Measurements from ENCODE around the gene TMEM184C.

The TMEM184C gene

DNA sequence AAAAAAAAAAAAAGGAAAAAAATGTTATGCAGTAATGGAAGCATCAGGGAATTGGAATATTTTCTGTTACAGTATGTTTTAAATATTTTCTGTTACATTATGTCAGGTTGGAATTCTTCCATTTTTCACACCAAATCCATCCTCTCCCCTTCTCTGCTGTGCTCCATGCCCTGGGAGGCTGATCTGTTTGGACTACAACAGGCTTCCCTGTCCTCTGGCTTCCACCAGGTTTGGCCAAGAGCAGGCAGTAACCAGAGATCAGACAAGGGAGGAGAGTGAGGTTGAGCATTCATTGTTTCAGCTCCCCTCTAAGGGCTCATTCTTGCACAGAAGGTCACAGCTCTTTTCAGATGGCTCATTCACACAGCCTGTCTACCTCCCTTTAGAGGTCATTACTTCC, 11.7 kb upstream of the TMEM184C start:
- DNase-seq = no peak

DNA sequence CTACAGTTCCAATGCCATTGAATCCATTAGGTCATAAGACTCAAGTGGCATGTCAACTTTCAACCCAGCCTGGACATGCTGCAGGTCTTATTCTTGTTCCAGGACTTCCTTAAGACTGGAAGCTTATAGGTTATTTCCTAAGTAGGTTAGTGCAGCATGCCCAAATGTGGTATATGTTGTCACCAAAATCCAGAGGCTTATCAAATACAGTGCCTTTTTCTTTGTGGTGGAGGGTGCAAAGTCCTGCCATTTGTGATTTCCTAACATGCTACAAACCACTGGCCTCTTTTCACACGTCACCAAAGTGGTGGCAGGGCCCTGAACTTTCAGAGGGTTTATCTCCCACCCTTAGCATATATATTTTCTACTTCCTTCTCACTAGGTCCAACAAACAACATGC, 9.7 kb upstream of the TMEM184C start:
- no peak for DNase-seq

DNA sequence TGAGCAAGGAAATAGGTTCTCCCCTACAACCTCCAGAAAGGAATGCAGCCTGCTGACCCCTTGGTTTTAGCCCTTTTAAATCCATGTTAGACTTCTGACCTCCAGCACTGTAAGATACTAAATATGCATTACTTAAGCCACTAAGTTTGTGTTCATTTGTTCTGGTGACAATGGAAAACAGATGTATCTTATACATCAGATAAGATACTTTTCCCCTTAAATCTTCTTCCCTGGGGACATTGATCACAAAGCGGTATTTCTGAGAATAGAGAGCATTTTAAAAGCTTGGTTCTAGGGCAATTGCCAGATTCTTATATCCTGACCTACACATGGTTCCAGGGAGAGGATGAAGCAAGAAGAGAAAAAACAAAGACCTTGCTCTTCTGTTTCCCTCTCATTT, 6.5 kb upstream of the TMEM184C start:
- DNase-seq = no peak

DNA sequence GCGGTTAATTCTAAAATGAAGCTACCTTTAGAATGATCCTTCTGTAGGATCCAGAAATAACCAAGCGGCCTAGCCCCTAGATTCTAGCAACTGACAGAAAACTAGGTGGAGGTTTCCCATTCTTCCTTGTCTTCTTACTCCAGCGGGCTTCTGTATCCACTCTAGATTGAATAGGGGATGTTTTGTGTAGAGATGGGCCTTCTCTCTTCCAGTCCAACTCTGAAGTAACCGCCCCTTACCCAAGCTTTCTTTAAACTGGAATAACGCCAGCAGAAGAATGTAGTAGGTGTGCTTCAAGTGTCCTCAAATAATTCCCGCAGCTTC, 386 bp upstream of the TMEM184C start:
- no peak for DNase-seq

DNA sequence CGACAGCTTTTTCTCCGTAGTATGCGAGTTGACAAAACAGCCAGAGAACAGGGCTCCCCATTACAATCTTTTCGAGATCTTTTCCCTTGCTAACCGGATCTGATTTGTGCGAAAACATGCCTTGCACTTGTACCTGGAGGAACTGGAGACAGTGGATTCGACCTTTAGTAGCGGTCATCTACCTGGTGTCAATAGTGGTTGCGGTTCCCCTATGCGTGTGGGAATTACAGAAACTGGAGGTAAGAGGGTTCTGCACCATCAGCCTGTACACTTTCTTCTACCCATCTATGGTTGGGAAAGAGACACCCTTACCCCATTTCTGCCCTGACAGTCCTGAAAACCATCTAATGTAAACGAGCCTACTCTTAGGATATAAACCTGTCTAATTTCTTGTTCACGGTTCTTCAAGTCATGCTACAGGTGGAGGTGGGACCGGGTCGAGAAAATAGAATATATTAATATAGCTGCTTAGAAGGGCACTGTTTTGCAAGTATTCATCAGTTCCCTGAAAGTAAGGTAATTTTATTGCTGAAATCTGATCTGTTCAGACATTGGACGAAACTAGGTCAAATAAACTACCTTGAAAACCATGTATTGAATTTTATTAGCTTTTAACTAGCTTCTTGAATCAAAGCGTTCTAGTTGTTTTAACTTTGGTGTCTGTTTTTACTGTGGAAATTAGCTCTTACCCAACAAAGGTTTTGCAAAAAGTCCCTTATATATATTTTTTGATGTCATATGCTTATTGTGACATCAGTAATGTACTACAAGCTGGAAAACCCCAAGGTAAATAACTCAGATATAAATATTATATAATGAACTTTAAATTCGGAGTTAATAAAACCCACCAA, 869 bp downstream of the TMEM184C start:
- DNase-seq = no peak

DNA sequence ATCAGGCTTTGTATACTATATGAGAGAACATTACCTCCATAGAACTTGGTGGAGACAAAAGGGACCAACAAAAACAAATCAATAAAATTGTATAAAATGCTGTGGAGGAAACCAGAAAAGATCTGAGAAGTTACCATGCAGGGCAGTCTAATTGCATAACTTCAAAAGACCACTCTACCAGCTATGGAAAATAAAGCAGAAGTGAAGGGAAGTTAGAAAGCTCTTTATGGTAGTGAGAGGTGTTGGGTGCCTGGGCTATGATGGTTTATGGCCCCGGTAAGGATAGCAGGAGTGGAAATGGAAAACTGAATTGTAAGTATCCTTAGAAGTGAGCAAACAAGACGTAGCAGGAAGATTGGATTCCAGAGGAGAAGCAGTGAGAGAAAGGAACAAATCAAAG, 3.1 kb downstream of the TMEM184C start:
- DNase-seq = no peak

DNA sequence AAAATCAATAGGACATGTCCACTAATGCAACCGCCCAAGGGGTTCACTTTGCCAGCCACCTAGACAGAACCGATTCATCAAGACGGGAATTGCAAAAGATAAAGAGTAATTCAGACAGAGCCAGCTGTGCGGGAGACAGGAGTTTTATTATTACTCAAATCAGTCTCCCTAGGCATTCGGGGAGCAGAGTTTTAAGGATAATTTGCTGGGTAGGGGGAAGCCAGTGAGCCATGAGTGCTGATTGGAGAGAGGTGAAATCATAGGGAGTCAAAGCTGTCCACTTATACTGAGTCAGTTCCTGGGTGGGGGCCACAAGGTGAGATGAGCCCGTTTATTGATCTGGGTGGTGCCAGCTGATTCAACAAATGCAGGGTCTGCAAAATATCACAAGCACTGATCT, 8.5 kb downstream of the TMEM184C start:
- DNase-seq = no peak

DNA sequence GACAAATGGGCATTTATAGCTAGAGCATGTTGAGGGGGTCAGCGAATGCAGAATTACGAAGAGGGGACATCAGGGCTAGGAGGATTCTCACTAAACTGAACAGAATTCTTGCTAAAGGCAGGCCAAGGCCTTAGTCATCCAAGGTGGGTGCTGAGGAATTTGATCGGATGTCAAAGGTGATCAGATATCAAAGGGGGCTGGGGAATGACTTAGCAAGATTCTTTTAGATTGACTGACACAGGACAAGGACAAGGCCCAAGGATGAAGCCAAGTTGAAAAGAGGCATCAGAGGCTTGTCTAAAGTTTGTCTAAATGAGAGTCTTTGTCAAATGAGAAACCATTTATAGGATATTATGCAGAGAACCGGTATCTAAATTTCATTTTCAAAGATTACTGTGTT, 9.7 kb downstream of the TMEM184C start:
- no peak for DNase-seq

DNA sequence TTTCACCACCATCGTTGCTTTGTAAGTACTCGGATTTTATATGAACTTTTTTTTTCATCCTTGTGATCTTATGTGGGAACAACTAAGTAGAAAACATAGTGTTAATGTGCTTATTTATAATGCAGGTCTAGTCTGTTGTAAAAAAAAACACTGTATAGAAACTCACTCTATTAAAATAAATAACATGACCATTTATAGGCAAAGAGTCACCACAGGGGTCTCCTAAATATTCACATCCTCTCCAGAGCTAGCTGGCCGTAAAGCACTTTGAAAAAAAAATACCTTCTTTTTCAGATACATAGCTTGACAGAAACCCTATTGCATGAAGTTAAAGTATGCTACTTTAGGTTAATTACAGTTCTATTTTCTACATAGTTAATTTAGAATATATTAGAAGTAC, 11.2 kb downstream of the TMEM184C start:
- DNase-seq = no peak

DNA sequence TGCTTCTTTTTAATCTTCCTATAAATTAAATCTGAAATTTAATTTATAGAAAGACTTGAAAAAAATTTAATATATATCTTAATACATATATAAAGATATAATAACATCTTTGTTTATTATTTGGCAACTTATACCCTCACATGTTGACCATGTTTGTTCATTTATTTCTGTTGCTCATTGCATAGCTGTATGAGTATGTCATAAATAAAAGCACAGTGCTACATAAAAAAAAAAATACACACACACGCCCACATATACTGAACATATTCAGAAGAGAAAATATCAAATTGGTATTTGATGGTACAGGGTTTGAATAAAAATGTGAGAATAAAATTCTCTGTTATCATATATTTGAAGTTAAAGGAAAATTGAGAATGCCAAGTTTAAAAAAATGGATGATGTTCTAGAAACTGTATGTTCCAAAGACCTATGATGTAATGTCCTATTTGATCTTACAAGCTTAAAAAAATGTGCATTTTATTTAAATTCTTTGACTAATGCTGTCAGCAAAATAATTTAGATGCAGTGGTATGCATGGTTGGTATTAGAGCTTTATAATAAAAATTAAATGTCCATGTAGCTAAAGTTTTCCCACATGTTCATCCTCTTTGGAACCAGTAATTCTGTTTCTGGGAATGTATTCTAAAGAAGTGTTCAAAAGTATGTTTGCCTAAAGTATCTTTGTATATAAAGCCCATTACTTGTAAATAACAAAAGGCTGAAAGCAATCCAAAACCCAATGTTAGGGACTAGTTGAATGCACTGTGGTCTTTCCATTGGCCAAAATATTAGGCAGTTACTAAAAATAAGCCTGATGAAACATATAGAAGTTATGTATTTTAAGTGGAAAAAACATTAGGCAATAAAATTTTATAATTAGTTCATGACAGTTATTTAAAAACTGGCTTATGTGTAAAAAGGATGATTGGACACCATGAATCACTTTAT, 12.9 kb downstream of the TMEM184C start:
- DNase-seq = no peak

DNA sequence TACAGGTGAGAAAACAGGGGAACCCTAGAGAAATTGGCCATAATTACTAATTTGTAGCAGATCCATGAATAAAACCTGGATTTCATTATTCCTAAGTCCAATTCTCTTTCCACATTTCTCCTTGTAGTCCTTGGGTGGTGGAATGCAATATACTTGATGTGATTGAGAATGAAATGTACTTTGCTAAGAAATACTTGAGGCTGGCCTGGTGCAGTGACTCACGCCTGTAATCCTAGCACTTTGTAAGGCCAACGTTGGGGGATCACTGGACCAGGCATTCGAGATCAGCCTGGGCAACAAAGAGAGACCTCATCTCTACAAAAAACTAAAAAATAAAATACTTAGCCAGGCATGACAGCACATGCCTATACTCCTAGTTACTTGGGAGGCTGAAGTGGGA, 15.9 kb downstream of the TMEM184C start:
- DNase-seq = no peak

DNA sequence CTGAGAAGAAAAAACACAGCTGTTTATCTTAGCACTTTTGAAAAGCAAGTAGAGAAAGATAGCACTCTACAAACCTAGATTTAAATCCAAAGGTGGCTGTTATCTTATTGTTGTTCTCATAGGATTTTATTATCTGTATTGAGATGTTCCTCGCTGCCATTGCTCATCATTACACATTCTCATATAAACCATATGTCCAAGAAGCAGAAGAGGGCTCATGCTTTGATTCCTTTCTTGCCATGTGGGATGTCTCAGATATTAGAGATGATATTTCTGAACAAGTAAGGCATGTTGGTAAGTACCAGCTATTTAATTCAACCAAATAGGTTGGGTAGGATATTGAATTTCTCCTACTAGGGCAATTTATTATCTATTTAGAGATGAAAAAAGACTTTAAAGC, 16.4 kb downstream of the TMEM184C start:
- DNase-seq = no peak

DNA sequence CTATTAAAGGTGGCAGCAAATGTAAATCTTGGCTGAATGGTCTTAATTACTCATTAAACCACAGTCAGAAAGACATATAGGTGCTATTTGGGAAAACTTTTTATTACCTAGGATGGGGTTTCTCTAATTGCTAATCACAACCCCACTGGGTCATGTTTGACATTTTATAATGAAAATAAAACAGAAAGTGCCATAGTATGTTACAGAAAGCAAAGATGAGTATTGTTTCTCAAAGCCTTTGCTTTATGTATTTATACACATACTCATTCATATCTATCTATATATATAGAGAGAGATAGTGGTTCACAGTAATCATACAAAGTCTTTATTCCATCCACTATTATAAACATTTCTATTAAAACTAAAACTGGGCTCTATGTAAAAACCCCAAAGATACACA, 18.2 kb downstream of the TMEM184C start:
- no peak for DNase-seq

DNA sequence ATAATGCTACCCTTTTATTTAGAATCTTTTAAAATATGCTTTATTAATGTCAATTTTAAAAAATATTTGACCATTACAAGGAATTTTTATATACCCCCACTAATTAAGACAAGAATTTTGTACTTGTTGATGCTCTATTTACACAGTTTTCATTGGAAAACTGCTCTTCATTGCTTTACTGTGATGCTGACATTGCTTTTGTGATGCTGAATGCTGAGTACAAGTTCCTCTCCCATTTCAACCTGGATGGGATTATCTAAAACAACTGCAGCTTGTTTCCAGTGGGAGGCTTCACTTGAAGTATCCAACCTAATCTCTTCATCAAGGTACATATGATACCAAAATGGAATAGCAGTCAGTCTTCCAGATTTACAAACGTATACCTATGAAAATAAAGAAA, 21.2 kb downstream of the TMEM184C start:
- DNase-seq = no peak

DNA sequence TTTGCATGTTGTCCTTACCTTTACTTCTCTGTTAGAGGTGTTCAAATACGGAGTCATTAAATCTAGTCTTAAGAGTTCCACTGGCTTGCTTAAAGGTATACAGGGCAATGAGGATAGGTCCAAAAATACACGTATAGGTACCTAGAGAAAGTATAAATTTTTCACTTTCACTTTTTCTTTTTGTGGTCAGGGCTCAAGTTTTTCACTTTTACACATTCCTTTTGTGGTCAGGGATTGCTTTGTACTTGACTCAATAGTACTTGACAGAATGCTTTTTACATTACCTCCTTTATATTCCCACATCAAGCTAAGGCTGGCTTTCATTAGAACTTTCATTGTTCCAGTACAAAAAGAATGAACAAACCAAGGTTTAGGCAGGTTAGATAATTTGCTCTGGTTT, 21.7 kb downstream of the TMEM184C start:
- DNase-seq = no peak

DNA sequence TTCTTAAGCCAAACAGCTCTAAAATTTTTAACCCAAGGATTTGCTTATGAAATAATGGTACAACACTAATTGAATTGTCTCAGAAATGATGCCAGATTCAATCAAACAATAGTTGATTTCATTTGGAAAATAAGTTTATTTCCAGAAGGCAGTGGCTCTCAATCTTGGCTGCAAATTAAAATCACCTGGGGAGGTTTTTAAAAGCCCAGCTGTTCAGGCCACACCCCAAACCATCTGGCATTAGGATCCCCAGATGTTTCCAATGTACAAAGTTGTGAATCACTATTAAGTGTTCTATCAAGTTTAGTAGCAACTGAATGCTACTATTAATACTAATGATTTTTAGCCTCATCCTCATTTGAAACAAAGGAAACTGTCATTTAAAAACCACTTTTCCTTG, 22.2 kb downstream of the TMEM184C start:
- no peak for DNase-seq

DNA sequence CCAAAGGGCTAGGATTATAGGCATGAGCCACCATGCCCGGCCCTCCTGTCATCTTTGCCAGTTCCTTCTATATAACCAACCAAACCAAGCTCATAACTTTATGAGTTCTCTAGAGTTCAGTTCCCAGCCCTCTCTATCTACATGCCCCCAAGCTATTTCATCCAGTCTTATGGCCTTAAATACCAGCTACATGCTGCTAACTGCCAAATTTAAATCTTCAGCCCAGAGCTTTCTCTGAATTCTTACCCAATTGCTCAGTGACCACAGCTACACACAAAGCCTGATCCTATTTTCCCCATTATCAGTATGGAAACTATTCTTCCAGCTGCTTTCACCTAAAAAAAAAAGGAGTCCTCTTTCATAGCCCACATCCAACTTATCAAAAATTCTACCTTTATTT, 23.1 kb downstream of the TMEM184C start:
- DNase-seq = no peak

DNA sequence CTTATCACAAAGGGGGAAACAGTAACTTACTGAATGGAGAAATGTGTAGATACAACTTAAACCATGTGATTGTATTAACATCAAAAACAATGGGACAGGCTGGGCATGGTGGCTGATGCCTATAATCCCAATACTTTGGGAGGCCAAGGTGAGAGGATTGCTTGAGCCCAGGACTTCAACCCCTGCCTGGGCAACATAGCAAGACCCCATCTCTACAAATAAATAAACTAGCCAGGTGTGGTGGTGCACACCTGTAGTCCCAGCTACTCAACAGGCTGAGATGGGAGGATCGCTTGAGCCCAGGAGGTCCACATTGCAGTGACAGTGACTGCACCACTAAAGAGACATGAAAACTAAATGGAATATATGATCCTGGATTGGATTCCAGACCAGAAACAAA, 26.4 kb downstream of the TMEM184C start:
- DNase-seq = no peak

DNA sequence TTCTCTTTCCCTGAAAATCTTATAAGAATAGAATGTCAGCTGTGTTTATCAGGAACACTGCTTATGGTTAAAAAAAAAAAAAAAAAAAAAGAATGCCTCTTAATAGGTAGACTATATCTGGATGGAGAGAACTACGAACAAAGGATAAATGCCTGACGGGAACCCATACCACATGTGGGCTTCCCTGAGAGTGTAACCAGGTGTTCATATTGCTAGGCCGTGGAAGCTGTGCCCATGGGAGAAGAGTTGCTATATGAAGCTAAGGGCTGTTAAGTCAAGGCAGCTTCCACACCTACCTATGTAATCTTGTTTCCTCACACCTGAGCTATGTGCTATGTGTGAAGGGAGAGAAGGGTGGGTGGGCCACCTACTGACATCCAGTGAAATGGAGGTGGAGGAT, 27.3 kb downstream of the TMEM184C start:
- no peak for DNase-seq

DNA sequence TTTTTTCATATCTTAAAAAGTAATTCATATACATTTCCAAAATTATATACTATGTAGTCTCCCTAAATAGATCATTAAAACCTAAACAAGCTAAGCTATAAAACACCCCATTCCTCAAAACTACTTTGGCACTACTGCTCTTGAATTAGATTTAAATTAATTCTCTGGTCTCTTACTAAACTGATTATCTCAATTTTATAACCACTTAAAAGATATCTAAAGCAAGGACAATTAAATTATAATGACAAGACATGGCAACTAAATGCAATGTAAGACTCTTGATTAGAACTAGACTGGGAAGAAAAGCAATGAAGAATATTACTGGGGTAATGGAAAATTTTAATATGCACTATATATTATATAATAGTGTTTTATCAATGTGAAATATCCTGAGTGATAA, 27.9 kb downstream of the TMEM184C start:
- no peak for DNase-seq

DNA sequence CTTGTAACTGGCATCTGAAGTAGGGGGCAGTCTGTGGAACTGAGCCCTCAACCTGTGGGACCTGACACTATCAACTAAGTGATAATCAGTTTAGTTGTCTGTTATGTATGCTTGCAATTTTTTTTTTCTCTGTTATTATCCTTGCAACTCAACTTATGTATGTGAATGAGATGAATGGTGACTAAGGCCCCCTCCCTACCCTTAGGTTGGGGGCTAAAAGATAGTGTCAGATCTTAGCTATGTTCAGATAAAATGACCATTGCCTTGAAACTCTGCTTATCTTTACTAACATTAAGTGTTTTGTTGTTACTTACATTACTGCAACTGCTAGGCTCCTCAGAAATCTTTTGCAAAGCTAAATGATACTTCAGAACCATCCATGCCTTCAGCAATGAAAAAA, 31.5 kb downstream of the TMEM184C start:
- DNase-seq = no peak

DNA sequence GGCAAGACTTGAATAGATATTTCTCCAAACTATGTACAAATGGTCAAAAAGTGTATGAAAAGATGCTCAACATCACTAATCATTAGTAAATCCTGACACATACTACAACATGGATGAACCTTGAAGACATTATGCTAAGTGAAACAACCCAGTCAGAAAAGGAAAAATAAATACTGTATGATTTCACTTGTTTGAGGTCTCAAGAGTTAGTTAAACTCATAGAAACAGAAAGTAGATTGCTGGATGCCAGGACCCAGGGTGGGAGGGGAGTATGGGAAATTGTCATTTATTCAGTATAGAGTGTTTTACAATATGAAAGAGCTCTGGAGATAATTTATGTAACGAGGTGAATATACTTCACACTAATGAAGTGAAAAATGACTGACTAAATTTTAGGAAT, 34.4 kb downstream of the TMEM184C start:
- no peak for DNase-seq

DNA sequence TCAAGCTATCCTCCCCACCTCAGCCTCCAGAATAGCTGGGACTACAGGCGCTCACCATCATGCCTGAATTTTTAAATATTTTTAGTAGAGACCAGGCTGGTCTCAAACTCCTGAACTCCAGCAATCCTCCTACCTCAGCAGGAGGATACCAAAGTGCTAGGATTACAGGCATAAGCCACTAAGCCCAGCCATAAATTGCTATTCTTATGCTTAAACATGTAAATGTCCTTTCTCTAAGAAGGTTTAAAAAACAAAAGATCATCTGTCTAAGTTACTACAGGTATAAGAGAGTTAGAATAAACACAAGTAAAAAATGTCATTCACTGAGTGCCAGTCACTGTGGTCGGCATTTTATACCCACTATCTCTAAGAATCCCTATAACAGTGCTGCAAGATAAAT, 38.4 kb downstream of the TMEM184C start:
- DNase-seq = no peak

DNA sequence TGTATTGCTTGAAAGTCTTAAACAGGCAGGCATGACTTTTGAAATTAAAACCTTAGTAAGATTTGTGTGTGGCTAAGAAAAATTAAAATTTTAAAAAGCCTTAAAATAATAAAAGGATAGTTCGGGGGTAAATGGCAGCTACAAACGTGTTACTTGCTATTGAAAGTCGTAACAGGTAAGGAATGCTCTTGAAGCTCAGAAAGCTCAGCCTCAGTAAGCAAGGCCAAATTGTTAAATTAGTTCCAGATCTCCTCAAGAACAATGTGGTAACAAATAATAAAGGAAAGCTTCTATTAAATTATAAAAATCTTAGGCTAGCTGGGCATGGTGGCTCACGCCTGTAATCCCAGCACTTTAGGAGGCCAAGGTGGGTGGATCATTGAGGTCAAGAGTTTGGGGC, 41.3 kb downstream of the TMEM184C start:
- DNase-seq = no peak
